Measurements from ENCODE around the gene ACD. TPM values are rescaled to one million over a fixed set of nuclear protein-coding genes. Genes with fewer than 3 reads are reported as not detected.

ACD gene
- total RNA-seq, 1 experiment from 2014 or later, result 34.1 TPM

- Mint-ChIP-seq H3K4me1 (peaks cover 3 to 6% of the 10 kb centered on the region in 2 experiments; a peak in 2 of 4 replicates), H3K9me3 (no peaks in the 10 kb centered on the region), H3K27me3 (ENCODE audit: low read depth) (peaks cover 8% of the 10 kb centered on the region), H3K36me3 (ENCODE audit: insufficient read depth in 1 of 3, low read depth in 3 of 3) (peaks cover 7 to 28% (median 19%) of the 10 kb centered on the region in 3 experiments; a peak in 6 of 7 replicates), H3K4me3 (no peak overlapping the region), H3K27ac (peak overlapping the region in 2 of 3 experiments; percentile 10 to 31; a peak in 2 of 7 replicates)
- Histone ChIP-seq H3K9me3 (ENCODE audit: control insufficient read depth, low read depth, low read length) (no peaks in the 10 kb centered on the region), H3K9ac (ENCODE audit: extremely low read depth, insufficient read length, low read length) (no peak overlapping the region), H3K14ac (ENCODE audit: insufficient read depth, low read length) (no peak overlapping the region), H4K5ac (ENCODE audit: insufficient read length, low read depth, low read length) (no peak overlapping the region), H3K56ac (ENCODE audit: insufficient read length, low read depth, low read length) (no peak overlapping the region), H3K27me3 (ENCODE audit: insufficient read depth, low read length) (no peaks in the 10 kb centered on the region), H3K4ac (ENCODE audit: low read depth, low read length) (no peak overlapping the region), H2BK15ac (ENCODE audit: low read depth, low read length) (no peak overlapping the region), H4K20me1 (ENCODE audit: control insufficient read depth, insufficient read depth, insufficient read length) (no peaks in the 10 kb centered on the region), H2AK5ac (ENCODE audit: insufficient read length, low read length) (no peak overlapping the region), H2AFZ (ENCODE audit: low read length) (no peak overlapping the region), H4K8ac (replicated peaks; ENCODE audit: insufficient read length, low read depth, low read length) (no peak overlapping the region), H3K4me1 (ENCODE audit: insufficient read depth, low read length) (no peaks in the 10 kb centered on the region), H4K91ac (ENCODE audit: insufficient read length, low read depth, low read length) (no peak overlapping the region), H3K79me1 (ENCODE audit: insufficient read depth, low read depth, low read length, poor library complexity, severe bottlenecking) (no peaks in the 10 kb centered on the region), H2BK5ac (ENCODE audit: insufficient read length, low read length) (no peak overlapping the region), H2BK120ac (ENCODE audit: low read depth, low read length, poor library complexity, severe bottlenecking) (no peak overlapping the region), H3K27ac (ENCODE audit: insufficient read length, low read depth, low read length) (no peak overlapping the region), H2BK20ac (ENCODE audit: low read depth, low read length, poor library complexity, severe bottlenecking) (no peak overlapping the region), H3K23me2 (ENCODE audit: insufficient read length, low read depth, low read length, poor library complexity, severe bottlenecking) (peaks cover 8% of the 10 kb centered on the region), H3K18ac (ENCODE audit: insufficient read length, low read depth, low read length) (no peak overlapping the region), H3K4me2 (ENCODE audit: insufficient read depth, insufficient read length, low read length) (no peak overlapping the region), H3K23ac (ENCODE audit: insufficient read length, low read depth, low read length) (no peak overlapping the region), H2BK12ac (ENCODE audit: insufficient read length, low read depth, low read length) (no peak overlapping the region), H3T11ph (ENCODE audit: low read length) (no peak overlapping the region), H3K79me2 (ENCODE audit: insufficient read depth, low read length) (no peaks in the 10 kb centered on the region)
- WGBS (ENCODE audit: extremely low coverage, insufficient read length, low lambda C conversion rate), result no CpG with 5 or more reads among the region's 10 CpGs
- DNase-seq, result no peak
- TF ChIP-seq, protein P1, sequence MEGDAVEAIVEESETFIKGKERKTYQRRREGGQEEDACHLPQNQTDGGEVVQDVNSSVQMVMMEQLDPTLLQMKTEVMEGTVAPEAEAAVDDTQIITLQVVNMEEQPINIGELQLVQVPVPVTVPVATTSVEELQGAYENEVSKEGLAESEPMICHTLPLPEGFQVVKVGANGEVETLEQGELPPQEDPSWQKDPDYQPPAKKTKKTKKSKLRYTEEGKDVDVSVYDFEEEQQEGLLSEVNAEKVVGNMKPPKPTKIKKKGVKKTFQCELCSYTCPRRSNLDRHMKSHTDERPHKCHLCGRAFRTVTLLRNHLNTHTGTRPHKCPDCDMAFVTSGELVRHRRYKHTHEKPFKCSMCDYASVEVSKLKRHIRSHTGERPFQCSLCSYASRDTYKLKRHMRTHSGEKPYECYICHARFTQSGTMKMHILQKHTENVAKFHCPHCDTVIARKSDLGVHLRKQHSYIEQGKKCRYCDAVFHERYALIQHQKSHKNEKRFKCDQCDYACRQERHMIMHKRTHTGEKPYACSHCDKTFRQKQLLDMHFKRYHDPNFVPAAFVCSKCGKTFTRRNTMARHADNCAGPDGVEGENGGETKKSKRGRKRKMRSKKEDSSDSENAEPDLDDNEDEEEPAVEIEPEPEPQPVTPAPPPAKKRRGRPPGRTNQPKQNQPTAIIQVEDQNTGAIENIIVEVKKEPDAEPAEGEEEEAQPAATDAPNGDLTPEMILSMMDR (conservative IDR thresholded peaks at IDR 0.05), result no peak
Observed at GRCh38 chr16:67641779-67642708, 18.0 kb downstream of the ACD start.

All from H9 (cell line).